ENCODE data around the gene LRRC75A.

LRRC75A gene

DNA sequence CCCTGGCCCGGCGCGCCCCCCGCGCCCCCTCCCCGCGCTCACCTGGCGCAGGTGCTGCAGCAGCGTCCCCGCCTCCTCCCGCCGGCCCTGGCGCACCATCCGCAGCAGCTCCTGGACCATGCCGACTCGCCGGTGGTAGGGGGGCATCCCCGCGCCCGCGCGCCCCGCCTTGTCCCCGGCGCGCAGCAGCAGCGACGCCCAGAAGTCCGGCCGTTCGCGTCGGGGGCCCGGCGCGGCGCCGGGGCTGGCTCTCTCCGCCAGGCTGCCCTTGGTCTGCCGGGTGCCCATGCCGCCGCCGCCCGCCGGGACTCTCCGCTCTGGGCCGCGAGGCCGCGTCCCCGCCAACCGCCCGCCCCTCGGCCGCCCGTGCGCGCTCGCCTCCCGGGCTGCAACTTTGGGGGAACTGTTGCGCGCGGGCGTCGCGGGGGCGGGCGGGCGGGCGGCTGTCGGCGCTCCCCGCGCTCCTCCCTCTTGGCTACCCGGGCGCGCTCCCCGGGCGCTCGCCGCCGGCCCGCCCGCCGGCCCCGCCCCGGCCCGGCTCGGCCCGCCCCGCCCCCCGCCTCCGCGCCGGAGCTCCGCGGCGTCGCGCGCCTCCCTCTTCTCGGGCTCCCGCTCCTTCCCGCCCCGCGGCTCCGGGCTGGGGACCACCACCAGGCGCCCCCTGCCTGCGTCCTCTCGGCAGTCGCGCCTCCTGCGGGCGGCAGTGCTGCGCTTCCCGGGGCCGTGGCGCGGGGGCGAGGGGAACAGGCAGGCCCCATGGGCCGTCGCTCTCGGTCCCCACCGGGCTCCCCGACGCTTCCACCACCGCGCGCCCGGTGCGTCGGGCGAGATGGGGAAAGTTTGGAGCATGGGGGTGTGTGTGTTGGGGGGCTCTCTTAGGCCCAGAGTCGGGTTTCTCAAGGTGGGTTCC, at the start of gene LRRC75A:
TSS of gene LRRC75A (minus strand) at position 491 of the 910 bp plus-strand sequence. CDS start at position 288, 203 bp downstream.
- peak within 1 kb of the TSS; percentile 74 for H3K4me2 ChIP-seq (ENCODE audit: low read depth, low read length, poor library complexity, severe bottlenecking)

DNA sequence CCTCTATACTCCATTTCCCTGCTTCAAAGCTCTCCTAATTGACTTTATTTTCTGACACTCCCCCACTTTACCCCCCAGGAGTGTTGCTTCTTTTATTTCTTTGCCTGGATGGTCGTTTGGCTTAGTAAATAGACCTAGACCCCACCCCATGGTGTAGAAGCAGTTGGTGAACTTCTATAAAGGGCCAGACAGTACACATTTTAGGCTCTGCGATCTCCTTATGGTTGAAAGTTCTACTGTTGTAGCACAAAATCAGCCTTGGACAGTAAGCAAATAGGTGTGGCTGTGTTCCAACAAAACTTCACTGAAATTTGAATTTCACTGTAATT, 45.1 kb upstream of the LRRC75A start:
- no peaks in the 10 kb centered on the region for H3K36me3 ChIP-seq (ENCODE audit: insufficient read depth, low read length)
- no peaks in the 10 kb centered on the region for H3K79me2 ChIP-seq (ENCODE audit: insufficient read depth, low read length)
- no peak overlapping the region for H3K9ac ChIP-seq (ENCODE audit: low read depth, low read length, poor library complexity, severe bottlenecking)
- no peak overlapping the region for H3K4me3 ChIP-seq (ENCODE audit: low read length, poor library complexity, severe bottlenecking)
- H3K9me3 ChIP-seq (ENCODE audit: insufficient read depth, low read depth, low read length): no peaks in the 10 kb centered on the region
- TF ChIP-seq, protein P1, sequence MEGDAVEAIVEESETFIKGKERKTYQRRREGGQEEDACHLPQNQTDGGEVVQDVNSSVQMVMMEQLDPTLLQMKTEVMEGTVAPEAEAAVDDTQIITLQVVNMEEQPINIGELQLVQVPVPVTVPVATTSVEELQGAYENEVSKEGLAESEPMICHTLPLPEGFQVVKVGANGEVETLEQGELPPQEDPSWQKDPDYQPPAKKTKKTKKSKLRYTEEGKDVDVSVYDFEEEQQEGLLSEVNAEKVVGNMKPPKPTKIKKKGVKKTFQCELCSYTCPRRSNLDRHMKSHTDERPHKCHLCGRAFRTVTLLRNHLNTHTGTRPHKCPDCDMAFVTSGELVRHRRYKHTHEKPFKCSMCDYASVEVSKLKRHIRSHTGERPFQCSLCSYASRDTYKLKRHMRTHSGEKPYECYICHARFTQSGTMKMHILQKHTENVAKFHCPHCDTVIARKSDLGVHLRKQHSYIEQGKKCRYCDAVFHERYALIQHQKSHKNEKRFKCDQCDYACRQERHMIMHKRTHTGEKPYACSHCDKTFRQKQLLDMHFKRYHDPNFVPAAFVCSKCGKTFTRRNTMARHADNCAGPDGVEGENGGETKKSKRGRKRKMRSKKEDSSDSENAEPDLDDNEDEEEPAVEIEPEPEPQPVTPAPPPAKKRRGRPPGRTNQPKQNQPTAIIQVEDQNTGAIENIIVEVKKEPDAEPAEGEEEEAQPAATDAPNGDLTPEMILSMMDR (conservative IDR thresholded peaks at IDR 0.05; ENCODE audit: low read length): no peak
- no peak for TF ChIP-seq EZH2phosphoT487 (IDR thresholded peaks at IDR 0.05; ENCODE audit: borderline replicate concordance)
- 0 out of 2 replicates have a peak, but pooled peaks cover 3% of the 10 kb centered on the region for H3F3A ChIP-seq (ENCODE audit: low read depth)
- peak overlapping the region; percentile 70 for H2AFZ ChIP-seq (ENCODE audit: low read length)
- no peaks in the 10 kb centered on the region for H3K27me3 ChIP-seq (ENCODE audit: insufficient read depth, low read length, poor library complexity, severe bottlenecking)
- no peaks in the 10 kb centered on the region for H3K9me2 ChIP-seq (replicated peaks; ENCODE audit: low read depth, low read length)
- peak overlapping the region; percentile 79 for H3K4me2 ChIP-seq (ENCODE audit: low read depth, low read length, poor library complexity, severe bottlenecking)
- no peaks in the 10 kb centered on the region for H4K20me1 ChIP-seq (ENCODE audit: insufficient read depth, low read length, poor library complexity, severe bottlenecking)
- H3K4me1 ChIP-seq (ENCODE audit: insufficient read depth, low read length, poor library complexity, severe bottlenecking): peaks cover 11% of the 10 kb centered on the region

More for the DNA sequence above, at the start of gene LRRC75A:
- H3K9ac ChIP-seq (ENCODE audit: low read depth, low read length, poor library complexity, severe bottlenecking): no peak within 1 kb of the TSS
- H3F3A ChIP-seq (ENCODE audit: low read depth): no peaks in the 10 kb centered on the region
- H3K9me3 ChIP-seq (ENCODE audit: insufficient read depth, low read depth, low read length): no peaks in the 10 kb centered on the region
- H3K4me3 ChIP-seq (ENCODE audit: low read length, poor library complexity, severe bottlenecking): peak within 1 kb of the TSS; percentile 70
- H2AFZ ChIP-seq (ENCODE audit: low read length): peak within 1 kb of the TSS; percentile 29; the same call in 1 of the 2 replicates
- H3K9me2 ChIP-seq (replicated peaks; ENCODE audit: low read depth, low read length): no peaks in the 10 kb centered on the region
- peaks cover 6% of the 10 kb centered on the region for H3K4me1 ChIP-seq (ENCODE audit: insufficient read depth, low read length, poor library complexity, severe bottlenecking)
- H3K36me3 ChIP-seq (ENCODE audit: insufficient read depth, low read length): no peaks in the 10 kb centered on the region
- H4K20me1 ChIP-seq (ENCODE audit: insufficient read depth, low read length, poor library complexity, severe bottlenecking): no peaks in the 10 kb centered on the region
- no peaks in the 10 kb centered on the region for H3K79me2 ChIP-seq (ENCODE audit: insufficient read depth, low read length)
- H3K27me3 ChIP-seq (ENCODE audit: insufficient read depth, low read length, poor library complexity, severe bottlenecking): peaks cover 8% of the 10 kb centered on the region
- TF ChIP-seq, protein P1 (conservative IDR thresholded peaks at IDR 0.05; ENCODE audit: low read length): 0 out of 2 replicates have a peak, but pooled peaks have one; percentile 14
- TF ChIP-seq EZH2phosphoT487 (IDR thresholded peaks at IDR 0.05; ENCODE audit: borderline replicate concordance): no peak

DNA sequence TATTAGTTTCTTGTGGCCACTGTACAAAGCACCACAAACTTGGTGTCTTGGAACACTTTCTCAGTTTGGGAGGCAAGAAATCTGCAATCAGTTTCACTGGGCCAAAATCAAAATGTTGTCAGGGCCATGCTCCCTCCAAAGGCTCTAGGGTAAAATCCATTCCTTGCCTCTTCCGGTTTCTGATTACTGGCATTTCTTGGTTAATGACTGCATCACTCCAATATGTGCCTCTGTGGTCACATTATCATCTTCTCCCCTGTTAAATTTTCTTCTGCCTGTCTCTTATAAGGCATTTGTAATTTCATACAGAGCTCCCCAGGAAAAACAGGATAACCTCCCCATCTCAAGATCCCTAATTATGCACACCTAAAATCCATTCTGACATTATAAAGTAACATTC, 42.2 kb upstream of the LRRC75A start:
- Histone ChIP-seq H4K20me1 (ENCODE audit: insufficient read depth, low read length, poor library complexity, severe bottlenecking) (no peaks in the 10 kb centered on the region), H2AFZ (ENCODE audit: low read length) (no peak overlapping the region), H3K9me3 (ENCODE audit: insufficient read depth, low read depth, low read length) (no peaks in the 10 kb centered on the region), H3K36me3 (ENCODE audit: insufficient read depth, low read length) (no peaks in the 10 kb centered on the region), H3K79me2 (ENCODE audit: insufficient read depth, low read length) (no peaks in the 10 kb centered on the region), H3K4me2 (ENCODE audit: low read depth, low read length, poor library complexity, severe bottlenecking) (no peak overlapping the region), H3K4me3 (ENCODE audit: low read length, poor library complexity, severe bottlenecking) (no peak overlapping the region), H3K27me3 (ENCODE audit: insufficient read depth, low read length, poor library complexity, severe bottlenecking) (peaks cover 7% of the 10 kb centered on the region), H3K9ac (ENCODE audit: low read depth, low read length, poor library complexity, severe bottlenecking) (no peak overlapping the region), H3F3A (ENCODE audit: low read depth) (0 out of 2 replicates have a peak, but pooled peaks cover 3% of the 10 kb centered on the region), H3K4me1 (ENCODE audit: insufficient read depth, low read length, poor library complexity, severe bottlenecking) (peaks cover 11% of the 10 kb centered on the region), H3K9me2 (replicated peaks; ENCODE audit: low read depth, low read length) (no peaks in the 10 kb centered on the region)
- TF ChIP-seq, protein P1 (conservative IDR thresholded peaks at IDR 0.05; ENCODE audit: low read length): no peak
- TF ChIP-seq EZH2phosphoT487 (IDR thresholded peaks at IDR 0.05; ENCODE audit: borderline replicate concordance): no peak
